B cell (primary cell): ENCODE results near the gene ULBP2.

Experiments used
- CTCF ChIP-seq: fragments of 200-600 bp; IDR thresholded peaks from one replicate; pipeline ENCODE4 v1.8.0; 2022; ENCODE audit warnings: antibody characterized with exemption, mild to moderate bottlenecking
- EZH2 ChIP-seq: IDR thresholded peaks from 2 replicates; pipeline ENCODE4 v1.6.1; 2012; ENCODE audit warnings: borderline replicate concordance, low read depth, mild to moderate bottlenecking, moderate library complexity, low read length; ENCODE audit not compliant: insufficient read depth, poor library complexity, severe bottlenecking

- TF ChIP-seq CTCF: no peak
- no peak for TF ChIP-seq EZH2
These were observed 46.0 kb upstream of the ULBP2 start for GRCh38 chr6:149895833-149896271.
